ENCODE data around the gene SGMS2.

GRCh38 chr4:107804956-107805355 is 19.8 kb upstream of the SGMS2 start:
- TF ChIP-seq, protein P1, sequence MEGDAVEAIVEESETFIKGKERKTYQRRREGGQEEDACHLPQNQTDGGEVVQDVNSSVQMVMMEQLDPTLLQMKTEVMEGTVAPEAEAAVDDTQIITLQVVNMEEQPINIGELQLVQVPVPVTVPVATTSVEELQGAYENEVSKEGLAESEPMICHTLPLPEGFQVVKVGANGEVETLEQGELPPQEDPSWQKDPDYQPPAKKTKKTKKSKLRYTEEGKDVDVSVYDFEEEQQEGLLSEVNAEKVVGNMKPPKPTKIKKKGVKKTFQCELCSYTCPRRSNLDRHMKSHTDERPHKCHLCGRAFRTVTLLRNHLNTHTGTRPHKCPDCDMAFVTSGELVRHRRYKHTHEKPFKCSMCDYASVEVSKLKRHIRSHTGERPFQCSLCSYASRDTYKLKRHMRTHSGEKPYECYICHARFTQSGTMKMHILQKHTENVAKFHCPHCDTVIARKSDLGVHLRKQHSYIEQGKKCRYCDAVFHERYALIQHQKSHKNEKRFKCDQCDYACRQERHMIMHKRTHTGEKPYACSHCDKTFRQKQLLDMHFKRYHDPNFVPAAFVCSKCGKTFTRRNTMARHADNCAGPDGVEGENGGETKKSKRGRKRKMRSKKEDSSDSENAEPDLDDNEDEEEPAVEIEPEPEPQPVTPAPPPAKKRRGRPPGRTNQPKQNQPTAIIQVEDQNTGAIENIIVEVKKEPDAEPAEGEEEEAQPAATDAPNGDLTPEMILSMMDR (IDR thresholded peaks at IDR 0.05), result no peak
- no peak for TF ChIP-seq POLR2A (IDR thresholded peaks at IDR 0.05)
